ENCODE measurements around the gene TRIM8. TPM values are rescaled to one million over a fixed set of nuclear protein-coding genes. Genes with fewer than 3 reads are reported as not detected.

The TRIM8 gene
- total RNA-seq, 2 donors from 2014 or later, result 121 to 156 TPM

GRCh38 chr10:102630663-102631062, 13.6 kb upstream of the TRIM8 start:
- WGBS, 2 donors, result 86 to 87% methylated on average over 5 to 6 of the region's 6 CpGs
- no peak overlapping the region for H3K4me3 ChIP-seq
- ATAC-seq (no peak), DNase-seq (no peak)
- H3K4me1 ChIP-seq, result peaks cover 49% of the 10 kb centered on the region
- TF ChIP-seq CTCF (IDR thresholded peaks at IDR 0.05) (no peak), POLR2A (IDR thresholded peaks at IDR 0.05) (no peak)
- no peaks in the 10 kb centered on the region for H3K27me3 ChIP-seq
- H3K36me3 ChIP-seq (replicated peaks in 1 of 2; ENCODE audit: insufficient read depth in 1 of 2, low read depth in 2 of 2), result no peaks in the 10 kb centered on the region
- intact Hi-C loops (cut with DNase I), result no loop called here
- H3K9me3 ChIP-seq, result no peaks in the 10 kb centered on the region
- H3K27ac ChIP-seq, result no peak overlapping the region

DNA sequence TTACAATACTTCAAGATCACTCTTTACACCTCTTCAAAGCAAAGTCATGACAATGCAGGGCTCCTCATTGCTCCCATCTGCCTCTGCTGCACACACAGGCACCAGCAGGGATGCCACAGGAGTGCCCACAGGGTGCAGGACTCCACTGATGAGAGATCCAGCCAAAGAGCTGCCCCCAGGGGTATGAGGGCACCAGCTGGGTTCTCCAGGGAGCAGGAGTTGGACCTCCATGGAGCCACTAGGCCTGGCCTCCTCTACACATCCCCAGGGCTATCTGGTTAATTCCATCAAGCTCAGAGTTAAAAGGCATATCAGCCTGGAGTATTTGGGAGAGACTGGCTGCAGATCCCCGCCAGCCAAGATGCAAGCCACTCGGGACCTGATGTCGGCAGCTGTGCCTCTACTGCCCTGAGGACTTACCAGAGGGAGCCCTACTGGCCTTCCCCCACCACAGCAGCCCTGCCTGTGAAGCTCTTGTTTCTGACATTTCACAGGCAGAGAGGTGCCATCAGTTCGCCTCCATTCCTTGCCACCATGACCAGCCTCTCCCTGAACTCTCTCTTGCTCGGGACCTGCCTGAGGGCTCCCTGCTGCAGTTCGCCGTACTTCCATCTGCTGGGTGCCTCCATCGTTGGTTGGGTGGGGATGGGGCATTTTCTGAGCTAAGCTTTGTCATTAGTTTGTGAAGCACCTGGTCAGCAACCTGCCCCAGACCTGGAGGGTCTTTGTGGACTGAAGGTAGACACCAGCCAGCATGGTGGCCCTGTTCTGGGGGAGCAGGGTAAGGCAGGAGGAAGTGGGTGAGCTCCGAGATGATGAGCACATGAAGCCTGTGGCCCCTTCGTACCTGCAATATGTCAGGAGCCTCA, 12.5 kb upstream of the TRIM8 start:
- intact Hi-C loops (cut with DNase I), result no loop called here
- no peak for TF ChIP-seq CTCF (IDR thresholded peaks at IDR 0.05)
- no peak for TF ChIP-seq POLR2A (IDR thresholded peaks at IDR 0.05)
- Histone ChIP-seq H3K9me3 (no peaks in the 10 kb centered on the region), H3K27me3 (no peaks in the 10 kb centered on the region), H3K36me3 (replicated peaks in 1 of 2; ENCODE audit: insufficient read depth in 1 of 2, low read depth in 2 of 2) (no peaks in the 10 kb centered on the region), H3K4me1 (peaks cover 38% of the 10 kb centered on the region), H3K27ac (no peak overlapping the region), H3K4me3 (no peak overlapping the region)
- DNase-seq (no peak), ATAC-seq (no peak)
- 80 to 90% methylated on average over 8 to 10 of the region's 10 CpGs for WGBS, 2 donors

DNA sequence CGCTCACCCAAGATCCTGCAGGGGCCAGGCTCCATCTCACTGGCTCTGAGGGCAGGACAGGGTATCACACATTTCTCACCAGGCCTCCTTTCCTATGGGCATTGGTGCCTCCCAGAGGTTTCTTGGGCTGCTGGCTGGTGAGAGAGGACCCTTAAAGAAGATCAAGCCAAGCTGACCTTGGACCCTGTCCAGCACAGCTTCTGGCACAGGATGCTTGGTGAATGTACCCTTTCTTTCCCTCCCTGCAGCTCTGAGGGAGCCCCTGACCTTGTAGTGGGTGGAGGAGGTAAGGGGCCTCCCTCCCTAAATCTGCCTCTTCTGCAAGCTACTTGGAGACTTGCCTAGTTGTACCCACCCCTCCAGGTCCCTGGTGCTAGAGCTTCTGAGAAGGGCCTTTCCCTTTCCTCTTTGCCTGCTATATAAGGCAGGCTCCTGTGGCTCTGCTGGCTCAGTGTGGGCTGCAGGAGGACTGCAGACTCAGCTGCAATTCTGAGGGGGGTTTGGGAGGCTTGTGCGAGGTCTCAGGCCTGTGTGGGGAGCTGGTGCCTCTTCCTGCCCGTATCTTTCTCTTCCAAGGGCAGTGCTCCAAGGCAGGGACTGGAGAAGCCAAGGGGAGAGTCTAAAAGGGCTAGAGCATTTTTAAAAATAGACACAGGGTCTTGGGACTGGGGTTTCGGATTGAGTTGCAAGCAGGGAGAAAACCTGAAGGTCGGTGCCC, 11.7 kb upstream of the TRIM8 start:
- no peaks in the 10 kb centered on the region for H3K36me3 ChIP-seq (replicated peaks in 1 of 2; ENCODE audit: insufficient read depth in 1 of 2, low read depth in 2 of 2)
- no peaks in the 10 kb centered on the region for H3K9me3 ChIP-seq
- no peaks in the 10 kb centered on the region for H3K27me3 ChIP-seq
- H3K4me3 ChIP-seq, result no peak overlapping the region
- DNase-seq, result no peak
- peaks cover 31% of the 10 kb centered on the region for H3K4me1 ChIP-seq
- WGBS, 2 donors, result 32 to 40% methylated on average over 4 to 5 of the region's 5 CpGs
- H3K27ac ChIP-seq, result peak overlapping the region in 2 of 4 donors; percentile 43 to 49
- TF ChIP-seq POLR2A (IDR thresholded peaks at IDR 0.05) (no peak), CTCF (IDR thresholded peaks at IDR 0.05) (no peak)
- ATAC-seq, result no peak
- intact Hi-C loops (cut with DNase I), result no loop called here

DNA sequence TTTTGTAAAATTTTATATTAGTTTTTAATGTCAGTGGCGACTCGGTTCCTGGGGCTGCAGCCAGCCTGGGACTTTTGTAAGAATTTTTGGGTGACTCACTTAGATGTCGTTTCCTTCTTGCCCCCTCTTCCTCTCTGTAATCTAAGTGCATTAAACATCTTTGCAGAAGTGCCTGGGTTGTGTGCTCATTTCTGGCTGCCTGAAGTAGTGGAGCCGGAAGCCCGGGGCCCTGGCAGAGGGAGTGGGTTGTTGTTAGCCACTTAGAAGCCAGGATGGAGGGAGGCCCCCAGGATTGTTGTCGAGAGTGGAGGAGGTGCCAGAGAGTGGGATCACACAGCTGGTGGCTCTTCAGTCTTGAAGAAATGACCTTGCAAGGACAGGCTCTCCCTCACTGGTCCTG, 11.0 kb upstream of the TRIM8 start:
- peak overlapping the region in 2 of 4 donors; percentile 29 to 49 for H3K27ac ChIP-seq
- DNase-seq, result no peak

More for the DNA sequence above, 11.0 kb upstream of the TRIM8 start:
- WGBS, 2 donors, result 66 to 68% methylated on average over 6 of the region's 6 CpGs
- H3K4me1 ChIP-seq, result peaks cover 24% of the 10 kb centered on the region
- no peak overlapping the region for H3K4me3 ChIP-seq
- H3K9me3 ChIP-seq, result no peaks in the 10 kb centered on the region
- ATAC-seq, result no peak
- intact Hi-C loops (cut with DNase I), result no loop called here
- TF ChIP-seq CTCF (IDR thresholded peaks at IDR 0.05) (no peak), POLR2A (IDR thresholded peaks at IDR 0.05) (no peak)
- H3K36me3 ChIP-seq (replicated peaks in 1 of 2; ENCODE audit: insufficient read depth in 1 of 2, low read depth in 2 of 2), result no peaks in the 10 kb centered on the region
- no peaks in the 10 kb centered on the region for H3K27me3 ChIP-seq
